Breast epithelium (tissue), 4 donors: Measurements from ENCODE around the gene CRYBG1. TPM values are rescaled to one million over a fixed set of nuclear protein-coding genes. Genes with fewer than 3 reads are reported as not detected.
A peak's percentile ranks its signal among the peaks of the same experiment; 100 is the strongest.

ENCODE experiments used
- DNase-seq, 2 donors: peaks; one replicate each; pipeline ENCODE4 v3.0.0-alpha.2; 2019; ENCODE audit warnings: low spot score in 2 of 2
- H3K27ac ChIP-seq, 2 donors: fragments of 200-600 bp; sonication (generic) in 1 of 2; one replicate each; pipeline ENCODE4 v1.5.1; 2016 to 2019; ENCODE audit warnings: mild to moderate bottlenecking in 1 of 2
- H3K27me3 ChIP-seq, 2 donors: fragments of 200-600 bp; sonication (generic) in 1 of 2; one replicate each; pipeline versions ENCODE4 v1.5.1 to v1.6.0; 2017 to 2019; ENCODE audit warnings: control low read depth in 1 of 2, mild to moderate bottlenecking in 1 of 2
- H3K36me3 ChIP-seq: fragments of 200-600 bp; one replicate; pipeline ENCODE4 v1.5.1; 2019
- H3K4me1 ChIP-seq, 2 donors: fragments of 200-600 bp; sonication (generic); one replicate each; pipeline ENCODE4 v1.5.1; 2016 to 2019; ENCODE audit warnings: control low read depth in 1 of 2
- H3K4me3 ChIP-seq, 3 donors: fragments of 200-600 bp; sonication (generic); 1 replicate in 2 of 3; 2 replicates in 1 of 3; pipeline ENCODE4 v1.5.1; 2016 to 2019; ENCODE audit warnings: mild to moderate bottlenecking in 3 of 3, moderate library complexity in 2 of 3
- H3K9me3 ChIP-seq, 2 donors: fragments of 200-600 bp; sonication (generic) in 1 of 2; one replicate each; pipeline ENCODE4 v1.5.1; 2016 to 2019; ENCODE audit warnings: control low read depth in 1 of 2
- POLR2A ChIP-seq: fragments of 450-650 bp; IDR thresholded peaks from one replicate; pipeline ENCODE4 v1.6.1; 2016; ENCODE audit warnings: antibody characterized with exemption, mild to moderate bottlenecking, moderate library complexity
- POLR2AphosphoS5 ChIP-seq, 3 donors: sonication (generic); formaldehyde crosslinking; IDR thresholded peaks; one replicate each; pipeline ENCODE4 v1.6.1; 2017; ENCODE audit warnings: antibody characterized with exemption in 3 of 3
- intact Hi-C: fragments of 100-400 bp; cut with DNase I; formaldehyde crosslinking; loops from one replicate; pipeline ENCODE4 v1.15.1; 2023; ENCODE audit warnings: low total_unique reads
- total RNA-seq, 3 donors: library from RNA; depleted of rRNA; stranded (reverse); fragments of >200 nt; gene quantifications; one replicate each; pipeline ENCODE4 v1.1.0, GENCODE V29; 2016
- TF ChIP-seq, protein P1 (sequence below), 3 donors: fragments of 450-650 bp; IDR thresholded peaks; one replicate each; pipeline ENCODE4 v1.5.1; 2016 to 2017; ENCODE audit warnings: antibody characterized with exemption in 3 of 3, mild to moderate bottlenecking in 3 of 3, moderate library complexity in 3 of 3

Gene CRYBG1
- total RNA-seq, 3 donors from 2014 or later: 30.9 to 142 (median 38.3) TPM

DNA sequence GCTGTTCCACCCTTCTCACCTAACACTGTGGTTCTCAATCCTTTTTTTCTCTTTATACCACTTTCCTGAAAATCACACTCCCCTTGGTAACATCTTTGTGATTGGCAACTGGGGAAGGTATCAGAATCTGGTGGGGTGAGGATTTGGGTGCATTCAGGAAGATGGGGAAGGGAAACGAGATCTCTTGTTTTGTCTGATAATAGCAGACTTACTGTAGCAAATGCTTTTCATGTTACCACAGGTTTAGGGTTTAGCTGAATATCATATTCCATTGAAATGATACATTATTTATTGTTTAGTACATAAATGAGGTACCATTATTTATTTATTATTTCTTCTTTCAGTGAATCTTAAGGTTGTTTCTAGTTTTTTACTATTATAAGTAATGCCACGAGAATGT lies 168.0 kb downstream of the CRYBG1 start:
- Histone ChIP-seq H3K9me3 (no peaks in the 10 kb centered on the region), H3K27ac (peak overlapping the region in 1 of 2 donors; percentile 19), H3K27me3 (no peaks in the 10 kb centered on the region), H3K4me3 (no peak overlapping the region), H3K4me1 (peaks cover 0 to 4% of the 10 kb centered on the region in 2 donors), H3K36me3 (no peaks in the 10 kb centered on the region)
- intact Hi-C loops: no loop called here
- TF ChIP-seq POLR2AphosphoS5 (IDR thresholded peaks at IDR 0.05): no peak
- TF ChIP-seq, protein P1, sequence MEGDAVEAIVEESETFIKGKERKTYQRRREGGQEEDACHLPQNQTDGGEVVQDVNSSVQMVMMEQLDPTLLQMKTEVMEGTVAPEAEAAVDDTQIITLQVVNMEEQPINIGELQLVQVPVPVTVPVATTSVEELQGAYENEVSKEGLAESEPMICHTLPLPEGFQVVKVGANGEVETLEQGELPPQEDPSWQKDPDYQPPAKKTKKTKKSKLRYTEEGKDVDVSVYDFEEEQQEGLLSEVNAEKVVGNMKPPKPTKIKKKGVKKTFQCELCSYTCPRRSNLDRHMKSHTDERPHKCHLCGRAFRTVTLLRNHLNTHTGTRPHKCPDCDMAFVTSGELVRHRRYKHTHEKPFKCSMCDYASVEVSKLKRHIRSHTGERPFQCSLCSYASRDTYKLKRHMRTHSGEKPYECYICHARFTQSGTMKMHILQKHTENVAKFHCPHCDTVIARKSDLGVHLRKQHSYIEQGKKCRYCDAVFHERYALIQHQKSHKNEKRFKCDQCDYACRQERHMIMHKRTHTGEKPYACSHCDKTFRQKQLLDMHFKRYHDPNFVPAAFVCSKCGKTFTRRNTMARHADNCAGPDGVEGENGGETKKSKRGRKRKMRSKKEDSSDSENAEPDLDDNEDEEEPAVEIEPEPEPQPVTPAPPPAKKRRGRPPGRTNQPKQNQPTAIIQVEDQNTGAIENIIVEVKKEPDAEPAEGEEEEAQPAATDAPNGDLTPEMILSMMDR (IDR thresholded peaks at IDR 0.05): no peak
- no peak for TF ChIP-seq POLR2A
- DNase-seq: no peak

DNA sequence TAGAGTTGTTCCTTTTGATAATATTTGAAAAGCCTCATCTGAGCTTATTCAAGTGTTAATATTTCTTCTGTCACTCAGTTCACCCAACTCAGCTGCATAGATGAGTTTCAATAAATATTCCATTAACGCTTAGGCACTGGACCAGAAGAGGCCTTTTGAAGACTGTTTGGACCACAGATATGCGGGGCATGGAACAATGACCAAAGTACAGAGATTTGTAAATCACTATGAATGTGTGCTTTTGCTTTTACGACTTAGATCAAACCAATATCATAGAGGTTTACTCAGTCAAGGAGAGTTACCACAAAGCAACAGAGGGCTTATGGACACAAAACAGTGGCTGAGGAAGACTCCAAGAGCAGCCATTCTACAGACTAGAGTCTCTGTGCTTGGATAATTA lies 168.9 kb downstream of the CRYBG1 start:
- Histone ChIP-seq H3K27ac (no peak overlapping the region), H3K9me3 (no peaks in the 10 kb centered on the region), H3K4me3 (no peak overlapping the region), H3K27me3 (no peaks in the 10 kb centered on the region), H3K4me1 (peaks cover 0 to 2% of the 10 kb centered on the region in 2 donors), H3K36me3 (no peaks in the 10 kb centered on the region)
- TF ChIP-seq POLR2AphosphoS5 (IDR thresholded peaks at IDR 0.05) (no peak), POLR2A (no peak)
- TF ChIP-seq, protein P1 (IDR thresholded peaks at IDR 0.05): no peak
- intact Hi-C loops: no loop called here
- DNase-seq: no peak

DNA sequence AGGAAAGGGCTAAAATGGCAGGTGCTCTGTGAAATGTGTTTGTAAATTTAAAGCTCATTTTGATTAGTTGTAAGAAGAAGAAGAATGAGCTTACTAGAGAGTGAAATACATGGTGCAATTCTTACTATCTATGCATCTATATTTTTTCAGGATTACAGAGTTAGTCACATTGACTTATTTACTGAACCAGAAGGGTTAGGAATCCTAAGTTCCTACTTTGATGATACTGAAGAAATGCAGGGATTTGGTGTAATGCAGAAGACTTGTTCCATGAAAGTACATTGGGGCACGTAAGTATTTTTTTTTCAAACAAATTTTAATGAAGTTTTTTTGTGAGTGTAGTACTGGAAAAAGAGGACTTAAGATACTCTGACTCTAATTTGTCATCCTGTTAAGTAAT lies 169.5 kb downstream of the CRYBG1 start:
- DNase-seq: no peak
- Histone ChIP-seq H3K27me3 (no peaks in the 10 kb centered on the region), H3K27ac (no peak overlapping the region), H3K4me1 (no peaks in the 10 kb centered on the region), H3K36me3 (no peaks in the 10 kb centered on the region), H3K4me3 (no peak overlapping the region), H3K9me3 (no peaks in the 10 kb centered on the region)
- intact Hi-C loops: no loop called here
- no peak for TF ChIP-seq POLR2A

DNA sequence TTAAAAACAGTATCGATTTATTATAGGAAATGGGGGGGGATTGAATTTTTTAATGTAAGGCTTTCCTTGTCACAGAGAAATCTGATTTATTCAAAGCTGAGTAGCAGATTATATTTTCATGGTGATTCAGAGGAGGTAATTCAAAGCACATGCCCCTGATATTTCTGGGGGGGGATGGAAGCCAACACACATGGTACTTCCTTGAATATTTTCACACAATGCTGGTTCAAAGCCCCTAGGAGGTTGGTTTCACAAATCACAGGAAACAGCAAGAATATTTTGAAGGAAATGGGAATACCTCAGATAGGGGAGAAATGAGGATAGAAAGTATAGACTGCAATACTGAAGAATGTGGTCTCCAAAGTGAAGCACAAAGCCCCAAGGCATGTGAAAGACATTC lies 170.0 kb downstream of the CRYBG1 start:
- Histone ChIP-seq H3K4me1 (no peaks in the 10 kb centered on the region), H3K4me3 (no peak overlapping the region), H3K9me3 (no peaks in the 10 kb centered on the region), H3K36me3 (no peaks in the 10 kb centered on the region), H3K27ac (no peak overlapping the region), H3K27me3 (no peaks in the 10 kb centered on the region)
- intact Hi-C loops: no loop called here
- TF ChIP-seq, protein P1 (IDR thresholded peaks at IDR 0.05): no peak
- TF ChIP-seq POLR2AphosphoS5 (IDR thresholded peaks at IDR 0.05) (no peak), POLR2A (no peak)
- no peak for DNase-seq

DNA sequence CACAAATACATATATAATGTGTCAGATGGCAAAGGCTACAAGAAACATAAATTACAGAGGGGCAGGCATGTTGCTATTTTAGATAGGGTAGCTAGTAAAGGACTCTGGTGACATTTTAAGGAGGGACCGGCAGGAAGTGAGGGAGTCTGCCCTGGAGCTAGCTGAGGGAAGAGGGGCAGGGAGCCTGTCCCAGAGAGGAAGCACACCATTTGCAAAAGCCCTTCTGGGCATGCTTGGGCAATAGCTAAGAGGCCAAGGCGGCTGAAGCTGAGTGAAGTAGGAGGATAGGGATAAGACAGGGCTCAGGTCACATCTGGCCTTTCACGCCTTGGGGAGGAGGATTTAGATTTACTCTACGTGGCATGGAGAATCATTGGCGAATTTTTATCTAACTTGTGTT lies 172.5 kb downstream of the CRYBG1 start:
- H3K4me1 ChIP-seq: no peaks in the 10 kb centered on the region
- H3K9me3 ChIP-seq: no peaks in the 10 kb centered on the region
- no peaks in the 10 kb centered on the region for H3K27me3 ChIP-seq
- TF ChIP-seq, protein P1 (IDR thresholded peaks at IDR 0.05): no peak
- TF ChIP-seq POLR2A (no peak), POLR2AphosphoS5 (IDR thresholded peaks at IDR 0.05) (no peak)
- H3K36me3 ChIP-seq: no peaks in the 10 kb centered on the region
- H3K4me3 ChIP-seq: no peak overlapping the region
- no peak for DNase-seq
- no peak overlapping the region for H3K27ac ChIP-seq
- intact Hi-C loops: no loop called here

DNA sequence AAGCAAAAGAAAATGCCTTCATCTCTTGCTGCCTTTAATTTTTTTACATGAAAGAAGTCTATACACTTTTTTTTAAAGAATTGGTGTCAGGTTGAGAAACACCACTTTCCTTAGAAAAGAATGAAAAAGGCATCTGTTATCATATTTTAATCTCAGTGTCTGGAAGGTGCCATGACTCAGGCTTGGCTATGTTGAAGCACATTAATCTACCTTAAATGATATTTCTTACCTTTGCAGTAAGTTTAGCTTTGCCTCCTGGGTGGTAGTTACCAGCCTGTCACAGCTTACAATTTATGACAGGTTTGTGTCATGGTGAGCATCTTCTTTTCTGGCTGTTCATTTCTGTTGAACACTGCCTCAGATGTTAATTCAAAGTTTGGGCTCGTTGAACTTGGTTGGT lies 173.5 kb downstream of the CRYBG1 start:
- no peaks in the 10 kb centered on the region for H3K27me3 ChIP-seq
- TF ChIP-seq, protein P1 (IDR thresholded peaks at IDR 0.05): no peak
- TF ChIP-seq POLR2A (no peak), POLR2AphosphoS5 (IDR thresholded peaks at IDR 0.05) (no peak)
- DNase-seq: no peak
- no peaks in the 10 kb centered on the region for H3K4me1 ChIP-seq
- H3K36me3 ChIP-seq: no peaks in the 10 kb centered on the region
- H3K4me3 ChIP-seq: no peak overlapping the region
- H3K9me3 ChIP-seq: no peaks in the 10 kb centered on the region
- intact Hi-C loops: no loop called here
- no peak overlapping the region for H3K27ac ChIP-seq
